Lower leg skin (tissue), 3 donors: ENCODE measurements around the gene SLC9A7.

Source experiments
- POLR2A ChIP-seq, 2 donors: fragments of 450-650 bp; IDR thresholded peaks; one replicate each; pipeline ENCODE4 v1.6.1; 2016 to 2017; ENCODE audit warnings: antibody characterized with exemption in 2 of 2, mild to moderate bottlenecking in 1 of 2, moderate library complexity in 1 of 2
- TF ChIP-seq, protein P1 (sequence below), 3 donors: fragments of 450-650 bp; IDR thresholded peaks; one replicate each; pipeline ENCODE4 v1.5.1; 2016; ENCODE audit warnings: antibody characterized with exemption in 3 of 3, mild to moderate bottlenecking in 3 of 3, moderate library complexity in 2 of 3

DNA sequence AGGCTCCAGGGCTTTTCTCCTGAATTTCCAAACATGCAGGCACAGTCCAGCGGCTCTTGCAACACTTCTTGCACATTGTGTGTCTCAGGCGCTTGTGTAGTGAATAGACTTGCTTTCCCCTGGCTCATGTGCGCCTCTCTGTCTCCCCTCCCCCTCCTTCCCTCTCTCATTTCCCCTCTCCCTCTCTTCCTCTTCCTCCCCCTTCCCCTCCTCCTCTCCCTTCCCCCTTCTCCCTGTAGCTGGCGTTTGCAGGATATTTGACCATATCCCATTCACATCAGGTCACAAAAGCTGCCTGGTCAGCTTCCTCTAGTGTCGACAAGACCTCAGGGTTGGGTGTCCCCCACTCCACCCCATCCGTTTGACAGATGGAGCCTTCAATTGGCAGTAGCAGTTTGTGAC is 182.9 kb downstream of the SLC9A7 start:
- no peak for TF ChIP-seq POLR2A (IDR thresholded peaks at IDR 0.05)
- TF ChIP-seq, protein P1, sequence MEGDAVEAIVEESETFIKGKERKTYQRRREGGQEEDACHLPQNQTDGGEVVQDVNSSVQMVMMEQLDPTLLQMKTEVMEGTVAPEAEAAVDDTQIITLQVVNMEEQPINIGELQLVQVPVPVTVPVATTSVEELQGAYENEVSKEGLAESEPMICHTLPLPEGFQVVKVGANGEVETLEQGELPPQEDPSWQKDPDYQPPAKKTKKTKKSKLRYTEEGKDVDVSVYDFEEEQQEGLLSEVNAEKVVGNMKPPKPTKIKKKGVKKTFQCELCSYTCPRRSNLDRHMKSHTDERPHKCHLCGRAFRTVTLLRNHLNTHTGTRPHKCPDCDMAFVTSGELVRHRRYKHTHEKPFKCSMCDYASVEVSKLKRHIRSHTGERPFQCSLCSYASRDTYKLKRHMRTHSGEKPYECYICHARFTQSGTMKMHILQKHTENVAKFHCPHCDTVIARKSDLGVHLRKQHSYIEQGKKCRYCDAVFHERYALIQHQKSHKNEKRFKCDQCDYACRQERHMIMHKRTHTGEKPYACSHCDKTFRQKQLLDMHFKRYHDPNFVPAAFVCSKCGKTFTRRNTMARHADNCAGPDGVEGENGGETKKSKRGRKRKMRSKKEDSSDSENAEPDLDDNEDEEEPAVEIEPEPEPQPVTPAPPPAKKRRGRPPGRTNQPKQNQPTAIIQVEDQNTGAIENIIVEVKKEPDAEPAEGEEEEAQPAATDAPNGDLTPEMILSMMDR (IDR thresholded peaks at IDR 0.05) = no peak
